HPDE6-E6E7 (cell line): Measurements from ENCODE around the gene FSTL5.
"Not testable (repeated sequence)": the region's sequence is repeated elsewhere in the genome, so short reads cannot be mapped to it uniquely, and the experiment has no call there.

Experiments used
- DNase-seq: peaks from one replicate; pipeline ENCODE4 v3.0.0; 2011; ENCODE audit warnings: missing footprints; ENCODE audit errors: extremely low spot score

The FSTL5 gene

GRCh38 chr4:162163892-162164759, at the start of gene FSTL5:
FSTL5 (minus strand) TSS chr4:162164000; CDS start chr4:162111396, 52,604 bp downstream.
- DNase-seq: peak; percentile 58

- DNase-seq: no peak
Measured at GRCh38 chr4:162209706-162210105, 45.9 kb upstream of the FSTL5 start.

- not testable (repeated sequence) for DNase-seq
Measured at GRCh38 chr4:162203478-162203877, 39.7 kb upstream of the FSTL5 start.

- no peak for DNase-seq
Measured at GRCh38 chr4:162201673-162202072, 37.9 kb upstream of the FSTL5 start.

- no peak for DNase-seq
Measured at GRCh38 chr4:162170509-162170908, 6.7 kb upstream of the FSTL5 start.

GRCh38 chr4:162164906-162165510, 1.2 kb upstream of the FSTL5 start:
- peak; percentile 6 for DNase-seq

- no peak for DNase-seq
Measured at GRCh38 chr4:162162672-162163071, 1.1 kb downstream of the FSTL5 start.

- DNase-seq: no peak
Measured at GRCh38 chr4:162157241-162157640, 6.6 kb downstream of the FSTL5 start.

- DNase-seq: no peak
Measured at GRCh38 chr4:162154862-162155540, 8.8 kb downstream of the FSTL5 start.

- DNase-seq: no peak
Measured at GRCh38 chr4:162151850-162152249, 11.9 kb downstream of the FSTL5 start.

- DNase-seq: no peak
Measured at GRCh38 chr4:162151386-162151785, 12.4 kb downstream of the FSTL5 start.

- no peak for DNase-seq
Measured at GRCh38 chr4:162149644-162150043, 14.2 kb downstream of the FSTL5 start.

GRCh38 chr4:162140051-162140683, 23.6 kb downstream of the FSTL5 start:
- no peak for DNase-seq

GRCh38 chr4:162139412-162139811, 24.4 kb downstream of the FSTL5 start:
- DNase-seq: no peak

- DNase-seq: no peak
Measured at GRCh38 chr4:162131256-162131655, 32.5 kb downstream of the FSTL5 start.

GRCh38 chr4:162126729-162127128, 37.1 kb downstream of the FSTL5 start:
- no peak for DNase-seq

GRCh38 chr4:162117051-162117450, 46.7 kb downstream of the FSTL5 start:
- DNase-seq: no peak

- no peak for DNase-seq
Measured at GRCh38 chr4:162116095-162116779, 47.6 kb downstream of the FSTL5 start.

GRCh38 chr4:162115333-162115732, 48.5 kb downstream of the FSTL5 start:
- DNase-seq: no peak

GRCh38 chr4:162111078-162111477, 52.7 kb downstream of the FSTL5 start:
- DNase-seq: no peak

- DNase-seq: no peak
Measured at GRCh38 chr4:162104459-162105124, 59.2 kb downstream of the FSTL5 start.
